MCF 10A (cell line): ENCODE data around the gene FAM228A. TPM values are rescaled to one million over a fixed set of nuclear protein-coding genes. Genes with fewer than 3 reads are reported as not detected.

ENCODE experiments used
- BruUV-seq: library from RNA; stranded (reverse); fragments of 400-500 nt; replicated peaks from 2 replicates; lab custom pipeline; 2021; lab: Mats Ljungman, UMichigan
- CTCF ChIA-PET: fragments of 300-600 bp; sonication (Branson Sonifier 250); formaldehyde crosslinking; extraction: SDS; loops from one replicate; lab custom pipeline; 2021; ENCODE audit warnings: antibody characterized with exemption, inconsistent platforms; lab: Yijun Ruan, JAX
- POLR2A ChIA-PET: fragments of 300-600, 350-650 bp; sonication (Branson Sonifier 250); formaldehyde crosslinking; extraction: SDS; loops from one replicate; lab custom pipeline; 2020; ENCODE audit warnings: antibody characterized with exemption, inconsistent platforms; lab: Yijun Ruan, JAX
- DNase-seq: peaks from one replicate; pipeline ENCODE4 v3.0.0-alpha.2; 2018; ENCODE audit not compliant: unreplicated experiment
- H3K27ac Mint-ChIP-seq: one replicate; pipeline ENCODE4 v1.8.0; 2022; ENCODE audit warnings: mild to moderate bottlenecking, low read depth, mixed read lengths; ENCODE audit not compliant: unreplicated experiment
- H3K27me3 Mint-ChIP-seq: one replicate; pipeline ENCODE4 v1.8.0; 2022; ENCODE audit warnings: mixed read lengths; ENCODE audit not compliant: insufficient read depth, unreplicated experiment
- H3K36me3 Mint-ChIP-seq: one replicate; pipeline ENCODE4 v1.8.0; 2022; ENCODE audit warnings: mild to moderate bottlenecking, moderate library complexity, mixed read lengths; ENCODE audit not compliant: insufficient read depth, unreplicated experiment
- H3K4me1 Mint-ChIP-seq: one replicate; pipeline ENCODE4 v1.8.0; 2022; ENCODE audit warnings: mixed read lengths; ENCODE audit not compliant: insufficient read depth, unreplicated experiment
- H3K4me3 Mint-ChIP-seq: one replicate; pipeline ENCODE4 v1.8.0; 2022; ENCODE audit warnings: mild to moderate bottlenecking, moderate library complexity, mixed read lengths; ENCODE audit not compliant: unreplicated experiment
- H3K9me3 Mint-ChIP-seq: one replicate; pipeline ENCODE4 v1.8.0; 2022; ENCODE audit warnings: mixed read lengths; ENCODE audit not compliant: unreplicated experiment
- CTCF ChIP-seq: fragments of 200-600 bp; IDR thresholded peaks from one replicate; pipeline ENCODE4 v1.8.0; 2022; ENCODE audit warnings: antibody characterized with exemption, mild to moderate bottlenecking; ENCODE audit not compliant: unreplicated experiment
- intact Hi-C: fragments of 100-400 bp; cut with micrococcal nuclease; formaldehyde crosslinking; loops from 2 replicates; pipeline ENCODE4 v1.14.1; 2022
- total RNA-seq: library from RNA; stranded (reverse); gene quantifications from 2 replicates; pipeline ENCODE4 v1.2.3, GENCODE V29; 2022

Gene FAM228A
- total RNA-seq, 1 experiment from 2014 or later, result not detected

GRCh38 chr2:24183366-24184069, 8.7 kb downstream of the FAM228A start:
- Mint-ChIP-seq H3K4me3 (no peak overlapping the region), H3K27me3 (no peaks in the 10 kb centered on the region), H3K36me3 (no peaks in the 10 kb centered on the region), H3K9me3 (peaks cover 9% of the 10 kb centered on the region), H3K4me1 (peaks cover 11% of the 10 kb centered on the region), H3K27ac (no peak overlapping the region)
- ChIA-PET POLR2A (interaction anchor here (0.8 kb wide), 1 partner anchor 298 kb away, joined by 3 read pairs; no protein-coding TSS in a partner anchor), CTCF (interaction anchor here (0.6 kb wide), 1 partner anchor 72 kb away, joined by 3 read pairs; no protein-coding TSS in a partner anchor)
- no TSS peak for BruUV-seq
- TF ChIP-seq CTCF, result no peak
- intact Hi-C loops, result no loop called here
- no peak for DNase-seq

GRCh38 chr2:24189551-24189950, 14.7 kb downstream of the FAM228A start:
- H3K36me3 Mint-ChIP-seq, result no peaks in the 10 kb centered on the region
- intact Hi-C loops, result no loop called here
- DNase-seq, result no peak
- TF ChIP-seq CTCF, result no peak
- H3K4me3 Mint-ChIP-seq, result no peak overlapping the region
- no peak overlapping the region for H3K27ac Mint-ChIP-seq
- peaks cover 6% of the 10 kb centered on the region for H3K4me1 Mint-ChIP-seq
- peaks cover 9% of the 10 kb centered on the region for H3K9me3 Mint-ChIP-seq
- H3K27me3 Mint-ChIP-seq, result no peaks in the 10 kb centered on the region
- no TSS peak for BruUV-seq
- ChIA-PET POLR2A (no interaction called here), CTCF (no interaction called here)

GRCh38 chr2:24190503-24190902, 15.7 kb downstream of the FAM228A start:
- Mint-ChIP-seq H3K27me3 (no peaks in the 10 kb centered on the region), H3K9me3 (peaks cover 9% of the 10 kb centered on the region), H3K4me3 (no peak overlapping the region), H3K4me1 (peaks cover 6% of the 10 kb centered on the region), H3K27ac (no peak overlapping the region), H3K36me3 (no peaks in the 10 kb centered on the region)
- ChIA-PET CTCF (interaction anchor here (0.6 kb wide), 2 partner anchors 20 to 1395 kb away, joined by 3 to 4 read pairs; no protein-coding TSS in a partner anchor), POLR2A (interaction anchor here (0.7 to 1.2 kb wide), 2 partner anchors 10 to 201 kb away, joined by 3 to 4 read pairs; no protein-coding TSS in a partner anchor)
- DNase-seq, result no peak
- no TSS peak for BruUV-seq
- TF ChIP-seq CTCF, result no peak
- intact Hi-C loops, result no loop called here

GRCh38 chr2:24191156-24191555, 16.3 kb downstream of the FAM228A start:
- CTCF ChIA-PET, result interaction anchor here (0.6 kb wide), 1 partner anchor 20 kb away, joined by 3 read pairs; no protein-coding TSS in a partner anchor
- no peaks in the 10 kb centered on the region for H3K27me3 Mint-ChIP-seq
- intact Hi-C loops, result no loop called here
- TF ChIP-seq CTCF, result no peak
- no peak overlapping the region for H3K4me3 Mint-ChIP-seq
- no peaks in the 10 kb centered on the region for H3K36me3 Mint-ChIP-seq
- no TSS peak for BruUV-seq
- H3K4me1 Mint-ChIP-seq, result peaks cover 6% of the 10 kb centered on the region
- DNase-seq, result no peak
- peaks cover 9% of the 10 kb centered on the region for H3K9me3 Mint-ChIP-seq
- H3K27ac Mint-ChIP-seq, result no peak overlapping the region
- POLR2A ChIA-PET, result interaction anchor here (1.2 kb wide), 1 partner anchor 9 kb away, joined by 4 read pairs; no protein-coding TSS in a partner anchor
